GM23338 (cell line): ENCODE results near the gene FAM236D. TPM values are rescaled to one million over a fixed set of nuclear protein-coding genes. Genes with fewer than 3 reads are reported as not detected.

Experiments used
- polyA plus RNA-seq: library from polyadenylated mRNA; unstranded; fragments of >200 nt; fragmentation: Nextera tagmentation; extraction: Ambion mirVana; gene quantifications from 2 replicates; pipeline ENCODE4 v1.2.1, GENCODE V29; 2016
- total RNA-seq: library from RNA; depleted of rRNA; stranded (reverse); fragments of >200 nt; shearing (Covaris generic); gene quantifications from 2 replicates; pipeline ENCODE4 v1.2.3, GENCODE V29; 2014; rRNA removed

FAM236D gene
- total and polyA plus RNA-seq, 2 experiments from 2014 or later, result not detected

Other genes with a start within 250 kb of the FAM236D start
- 18.8 and 28.7 TPM in 2 replicates for gene HDAC8, start 235.4 kb downstream of the FAM236D start, total RNA-seq
- gene HDAC8, start 235.4 kb downstream of the FAM236D start, polyA plus RNA-seq, result 20.6 and 21.6 TPM in 2 replicates
- gene PHKA1, start 93.9 kb downstream of the FAM236D start, total RNA-seq, result 6.8 and 7.5 TPM in 2 replicates
- gene PHKA1, start 93.9 kb downstream of the FAM236D start, polyA plus RNA-seq, result 2.1 and 2.6 TPM in 2 replicates
- not detected in 2 replicates for gene DMRTC1B, start 31.3 kb downstream of the FAM236D start, total RNA-seq
- gene DMRTC1B, start 31.3 kb downstream of the FAM236D start, polyA plus RNA-seq, result not detected in 2 replicates
- gene FAM236B, start 25.6 kb downstream of the FAM236D start, total RNA-seq, result not detected in 2 replicates
- gene FAM236B, start 25.6 kb downstream of the FAM236D start, polyA plus RNA-seq, result not detected in 2 replicates
- gene FAM236C, start 104.4 kb upstream of the FAM236D start, total RNA-seq, result not detected in 2 replicates
- gene FAM236C, start 104.4 kb upstream of the FAM236D start, polyA plus RNA-seq, result not detected in 2 replicates
- not detected in 2 replicates for gene FAM236A, start 130.0 kb upstream of the FAM236D start, total RNA-seq
- not detected in 2 replicates for gene FAM236A, start 130.0 kb upstream of the FAM236D start, polyA plus RNA-seq
- not detected in 2 replicates for gene DMRTC1, start 135.6 kb upstream of the FAM236D start, total RNA-seq
- gene DMRTC1, start 135.6 kb upstream of the FAM236D start, polyA plus RNA-seq, result not detected in 2 replicates
- 0.19 TPM in 1 of 2 replicates, not detected in the other for gene PABPC1L2B, start 194.7 kb upstream of the FAM236D start, total RNA-seq
- gene PABPC1L2B, start 194.7 kb upstream of the FAM236D start, polyA plus RNA-seq, result 0.27 and 0.87 TPM in 2 replicates